Aorta (tissue), 5 donors: ENCODE data around the gene GPHB5. TPM values are rescaled to one million over a fixed set of nuclear protein-coding genes. Genes with fewer than 3 reads are reported as not detected.
"Not testable (repeated sequence)": the region's sequence is repeated elsewhere in the genome, so short reads cannot be mapped to it uniquely, and the experiment has no call there.

ENCODE experiments used
- ATAC-seq: fragments of 200-7000 bp; cut with Tn5 transposase; one replicate; pipeline ENCODE4 v1.9.1; 2022; ENCODE audit warnings: moderate library complexity; ENCODE audit not compliant: low FRiP score
- DNase-seq, 2 donors: peaks; one replicate each; pipeline ENCODE4 v3.0.0-alpha.2; 2020
- H3K27ac ChIP-seq, 2 donors: one replicate each; pipeline ENCODE4 v1.5.1; 2013; ENCODE audit warnings: low read length in 2 of 2, mild to moderate bottlenecking in 2 of 2, moderate library complexity in 2 of 2, control low read depth in 1 of 2, inconsistent platforms in 1 of 2, low read depth in 1 of 2
- H3K27me3 ChIP-seq, 2 donors: one replicate each; pipeline ENCODE4 v1.6.1; 2013; ENCODE audit warnings: control low read depth in 1 of 2, low read length in 1 of 2, mild to moderate bottlenecking in 1 of 2, moderate library complexity in 1 of 2; ENCODE audit not compliant: insufficient read depth in 2 of 2, control insufficient read depth in 1 of 2
- H3K36me3 ChIP-seq, 2 donors: one replicate each; pipeline ENCODE4 v1.6.1; 2013; ENCODE audit warnings: control low read depth in 1 of 2, low read length in 1 of 2, mild to moderate bottlenecking in 1 of 2; ENCODE audit not compliant: insufficient read depth in 2 of 2, control insufficient read depth in 1 of 2
- H3K4me1 ChIP-seq, 2 donors: one replicate each; pipeline ENCODE4 v1.6.1; 2013; ENCODE audit warnings: low read length in 2 of 2, control low read depth in 1 of 2, mild to moderate bottlenecking in 1 of 2, moderate library complexity in 1 of 2; ENCODE audit not compliant: insufficient read depth in 2 of 2, control insufficient read depth in 1 of 2
- H3K4me3 ChIP-seq, 2 donors: one replicate each; pipeline ENCODE4 v1.5.1; 2013; ENCODE audit warnings: low read length in 2 of 2, control low read depth in 1 of 2, mild to moderate bottlenecking in 1 of 2
- H3K9me3 ChIP-seq: one replicate; pipeline ENCODE4 v1.6.1; 2013; ENCODE audit warnings: mild to moderate bottlenecking, low read length; ENCODE audit not compliant: control insufficient read depth
- WGBS, 2 donors: extraction: QIAGEN DNeasy Blood & Tissue Kit; methylation state at CpG; one replicate each; pipeline ENCODE4 v1.1.7; 2013; 5-methylcytosine and 5-hydroxymethylcytosine counted together
- intact Hi-C, 2 donors: fragments of 100-400 bp; cut with DNase I; formaldehyde crosslinking; loops; one replicate each; pipeline versions ENCODE4 v1.14.2 to v1.15.0; 2022
- polyA plus RNA-seq, 2 donors: library from polyadenylated mRNA; stranded (reverse); fragments of 200-250 nt; gene quantifications; one replicate each; pipeline ENCODE4 v1.2.3, GENCODE V29; 2013
- total RNA-seq, 2 donors: library from RNA; stranded (reverse); fragmentation: NEBNext Ultra II Directional; extraction: Animal tissue kit (Norgen Biotek cat#: 25700); gene quantifications; one replicate each; pipeline ENCODE4 v1.2.1, GENCODE V29; 2021
- donor health status: healthy with polysubstance abuse.
- donor health status: Bipolar disorder and iron deficiency.
- donor health status: DM: no; HTN: no; CAD: no.
- donor health status: DM: no; HTN: no; CAD: no.
- donor health status: DM: yes; HTN: yes; CAD: no.

GPHB5 gene
- total and polyA plus RNA-seq, 4 donors, result not detected

- Histone ChIP-seq H3K9me3 (no peaks in the 10 kb centered on the region), H3K4me3 (no peak overlapping the region), H3K36me3 (peaks cover 0 to 5% of the 10 kb centered on the region in 2 donors), H3K27ac (no peak overlapping the region), H3K4me1 (no peaks in the 10 kb centered on the region), H3K27me3 (no peaks in the 10 kb centered on the region)
- WGBS, 2 donors, result 79 to 85% methylated on average over 2 of the region's 2 CpGs
- DNase-seq (no peak), ATAC-seq (no peak)
- intact Hi-C loops, result no loop called here
These were observed 32.7 kb downstream of the GPHB5 start for GRCh38 chr14:63286071-63286470.

DNA sequence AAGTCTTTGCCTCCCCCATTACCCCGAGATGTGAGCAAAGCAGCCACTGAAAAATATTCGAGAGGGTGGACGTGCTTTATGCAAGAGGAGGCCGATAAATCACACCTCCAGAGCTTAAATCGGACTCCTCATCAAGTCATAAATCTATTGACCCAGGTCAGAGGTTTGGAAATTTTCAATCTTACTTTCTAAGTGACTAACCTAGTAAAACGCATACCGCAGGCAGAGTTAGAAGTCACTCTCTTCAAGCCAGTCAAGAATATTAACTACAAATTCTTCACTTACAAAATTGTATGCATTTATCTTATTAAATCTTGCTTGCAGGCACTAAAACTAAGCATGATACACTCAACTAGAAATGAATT lies 34.9 kb downstream of the GPHB5 start:
- DNase-seq (no peak), ATAC-seq (no peak)
- no peak overlapping the region for H3K27ac ChIP-seq
- H3K27me3 ChIP-seq, result no peaks in the 10 kb centered on the region
- H3K9me3 ChIP-seq, result no peaks in the 10 kb centered on the region
- no peaks in the 10 kb centered on the region for H3K4me1 ChIP-seq
- no peak overlapping the region for H3K4me3 ChIP-seq
- H3K36me3 ChIP-seq, result peaks cover 0 to 3% of the 10 kb centered on the region in 2 donors
- whole genome bisulfite sequencing, 2 donors, result 89 to 93% methylated on average over 7 of the region's 7 CpGs
- intact Hi-C loops, result no loop called here

GRCh38 chr14:63282997-63283883 lies 35.5 kb downstream of the GPHB5 start:
- Histone ChIP-seq H3K9me3 (no peaks in the 10 kb centered on the region), H3K27ac (no peak overlapping the region), H3K4me1 (no peaks in the 10 kb centered on the region), H3K36me3 (peaks cover 0 to 1% of the 10 kb centered on the region in 2 donors), H3K4me3 (no peak overlapping the region), H3K27me3 (no peaks in the 10 kb centered on the region)
- WGBS, 2 donors, result 73 to 74% methylated on average over 8 of the region's 8 CpGs
- DNase-seq (no peak), ATAC-seq (no peak)
- intact Hi-C loops, result no loop called here

GRCh38 chr14:63279933-63280332 lies 38.8 kb downstream of the GPHB5 start:
- ATAC-seq, H3K4me3 ChIP-seq, DNase-seq, H3K4me1 ChIP-seq, H3K36me3 ChIP-seq, H3K9me3 ChIP-seq, intact Hi-C loops, H3K27me3 ChIP-seq, H3K27ac ChIP-seq: not testable (repeated sequence)
- 94 to 97% methylated on average over 4 of the region's 4 CpGs for WGBS, 2 donors

DNA sequence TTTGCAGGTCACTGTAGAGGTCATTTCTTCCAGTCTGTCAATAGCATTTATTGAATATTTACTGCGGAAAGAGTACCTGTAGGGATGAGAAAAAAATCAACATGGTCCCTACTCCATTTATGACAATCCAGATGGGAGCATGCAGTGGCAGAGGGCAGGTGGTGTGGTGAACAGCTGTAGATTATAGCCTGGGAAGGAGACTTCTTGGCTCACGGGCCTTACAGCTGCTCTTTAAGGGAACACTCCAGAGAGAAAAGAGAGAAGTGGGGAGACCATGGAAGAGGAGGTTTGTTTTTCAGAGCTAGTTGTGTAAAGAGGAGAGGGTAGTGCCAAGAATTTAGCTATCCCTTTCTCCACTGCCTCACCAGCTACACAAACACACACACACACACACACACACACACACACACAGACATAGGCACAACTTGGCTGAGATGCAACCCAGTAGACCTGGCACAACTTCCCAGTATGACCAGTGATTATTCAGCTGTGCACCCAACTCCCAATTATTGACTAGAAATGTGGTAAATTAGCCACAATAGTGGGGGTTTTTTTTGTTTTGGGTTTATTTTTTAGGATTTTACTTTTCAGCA lies 41.0 kb downstream of the GPHB5 start:
- ATAC-seq (no peak), DNase-seq (no peak)
- Histone ChIP-seq H3K4me3 (no peak overlapping the region), H3K27me3 (no peaks in the 10 kb centered on the region), H3K4me1 (no peaks in the 10 kb centered on the region), H3K36me3 (no peaks in the 10 kb centered on the region), H3K27ac (no peak overlapping the region), H3K9me3 (no peaks in the 10 kb centered on the region)
- intact Hi-C loops, result loop anchor here in 1 of 2 donors (2.0 kb wide), 1 partner anchor 103 kb away; no protein-coding TSS in a partner anchor
- 88 to 93% methylated on average over 2 of the region's 2 CpGs for WGBS, 2 donors

GRCh38 chr14:63276492-63277342 lies 42.0 kb downstream of the GPHB5 start:
- intact Hi-C loops, result loop anchor here (1.0 to 2.0 kb wide), 2 partner anchors 102 kb away; no protein-coding TSS in a partner anchor
- Histone ChIP-seq H3K27ac (no peak overlapping the region), H3K9me3 (no peaks in the 10 kb centered on the region), H3K36me3 (no peaks in the 10 kb centered on the region), H3K4me3 (no peak overlapping the region), H3K27me3 (no peaks in the 10 kb centered on the region), H3K4me1 (no peaks in the 10 kb centered on the region)
- ATAC-seq, result no peak
- no peak for DNase-seq
- 43 to 44% methylated on average over 5 of the region's 5 CpGs for WGBS, 2 donors

GRCh38 chr14:63276016-63276415 lies 42.7 kb downstream of the GPHB5 start:
- intact Hi-C loops, result loop anchor here (1.0 to 2.0 kb wide), 2 partner anchors 101 to 102 kb away; no protein-coding TSS in a partner anchor
- 80 to 89% methylated on average over 4 of the region's 4 CpGs for WGBS, 2 donors
- H3K27me3 ChIP-seq, result no peaks in the 10 kb centered on the region
- no peak overlapping the region for H3K27ac ChIP-seq
- no peaks in the 10 kb centered on the region for H3K4me1 ChIP-seq
- H3K36me3 ChIP-seq, result no peaks in the 10 kb centered on the region
- DNase-seq (no peak), ATAC-seq (no peak)
- H3K4me3 ChIP-seq, result no peak overlapping the region
- no peaks in the 10 kb centered on the region for H3K9me3 ChIP-seq

- no peak for ATAC-seq
- DNase-seq, result no peak
- no peak overlapping the region for H3K4me3 ChIP-seq
- intact Hi-C loops, result loop anchor here (1.0 to 2.0 kb wide), 2 partner anchors 101 kb away; no protein-coding TSS in a partner anchor
- no peaks in the 10 kb centered on the region for H3K4me1 ChIP-seq
- H3K27me3 ChIP-seq, result no peaks in the 10 kb centered on the region
- no peak overlapping the region for H3K27ac ChIP-seq
- no peaks in the 10 kb centered on the region for H3K9me3 ChIP-seq
- 83 to 90% methylated on average over 3 of the region's 3 CpGs for WGBS, 2 donors
- no peaks in the 10 kb centered on the region for H3K36me3 ChIP-seq
These were observed 43.1 kb downstream of the GPHB5 start for GRCh38 chr14:63275611-63276010.
